HG02885 (cell line): Measurements from ENCODE around the gene LYSMD2.

Source experiments
- ATAC-seq: cut with Tn5 transposase; IDR thresholded peaks from one replicate; pipeline ENCODE4 v1.9.1; 2021; ENCODE audit warnings: mild to moderate bottlenecking; ENCODE audit not compliant: unreplicated experiment, poor library complexity

Gene LYSMD2

DNA sequence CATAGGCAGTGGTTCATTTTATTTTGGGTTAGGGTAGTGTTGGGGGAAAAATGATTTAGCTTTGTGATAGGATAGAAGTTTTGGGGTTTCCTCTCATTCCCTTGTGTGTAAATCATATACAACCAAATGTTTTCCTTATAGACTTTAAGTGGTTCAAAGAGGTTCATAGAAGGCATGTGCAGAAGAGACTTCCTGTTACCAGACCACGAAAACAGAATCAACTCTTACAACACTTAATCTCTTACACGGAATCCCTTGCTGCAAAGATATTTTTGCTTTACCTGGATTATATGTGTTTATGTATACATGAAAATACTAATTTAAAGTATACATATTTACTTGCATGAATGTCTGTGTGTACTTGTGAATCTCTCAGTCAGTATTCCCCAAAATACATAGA is 16.8 kb upstream of the LYSMD2 start:
- ATAC-seq, result no peak

DNA sequence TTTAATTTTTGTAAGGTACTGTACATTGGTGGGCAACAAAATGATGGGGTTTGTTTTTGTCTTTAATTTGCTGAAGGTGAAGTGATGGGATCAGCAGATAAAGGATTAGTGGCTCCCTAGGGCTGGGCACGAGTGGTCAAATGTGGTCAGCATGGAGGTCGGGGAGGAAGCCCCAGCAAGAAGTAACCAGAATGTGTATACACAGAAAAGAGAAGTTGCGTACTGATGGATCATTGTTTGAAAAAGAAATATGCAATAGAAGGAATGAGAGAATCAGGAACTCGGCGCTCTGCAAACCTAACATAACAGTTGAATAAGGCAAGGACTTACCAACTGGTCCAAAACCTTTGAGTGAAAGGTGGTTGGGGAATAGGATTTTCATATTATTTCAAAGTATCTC is 15.4 kb upstream of the LYSMD2 start:
- no peak for ATAC-seq

DNA sequence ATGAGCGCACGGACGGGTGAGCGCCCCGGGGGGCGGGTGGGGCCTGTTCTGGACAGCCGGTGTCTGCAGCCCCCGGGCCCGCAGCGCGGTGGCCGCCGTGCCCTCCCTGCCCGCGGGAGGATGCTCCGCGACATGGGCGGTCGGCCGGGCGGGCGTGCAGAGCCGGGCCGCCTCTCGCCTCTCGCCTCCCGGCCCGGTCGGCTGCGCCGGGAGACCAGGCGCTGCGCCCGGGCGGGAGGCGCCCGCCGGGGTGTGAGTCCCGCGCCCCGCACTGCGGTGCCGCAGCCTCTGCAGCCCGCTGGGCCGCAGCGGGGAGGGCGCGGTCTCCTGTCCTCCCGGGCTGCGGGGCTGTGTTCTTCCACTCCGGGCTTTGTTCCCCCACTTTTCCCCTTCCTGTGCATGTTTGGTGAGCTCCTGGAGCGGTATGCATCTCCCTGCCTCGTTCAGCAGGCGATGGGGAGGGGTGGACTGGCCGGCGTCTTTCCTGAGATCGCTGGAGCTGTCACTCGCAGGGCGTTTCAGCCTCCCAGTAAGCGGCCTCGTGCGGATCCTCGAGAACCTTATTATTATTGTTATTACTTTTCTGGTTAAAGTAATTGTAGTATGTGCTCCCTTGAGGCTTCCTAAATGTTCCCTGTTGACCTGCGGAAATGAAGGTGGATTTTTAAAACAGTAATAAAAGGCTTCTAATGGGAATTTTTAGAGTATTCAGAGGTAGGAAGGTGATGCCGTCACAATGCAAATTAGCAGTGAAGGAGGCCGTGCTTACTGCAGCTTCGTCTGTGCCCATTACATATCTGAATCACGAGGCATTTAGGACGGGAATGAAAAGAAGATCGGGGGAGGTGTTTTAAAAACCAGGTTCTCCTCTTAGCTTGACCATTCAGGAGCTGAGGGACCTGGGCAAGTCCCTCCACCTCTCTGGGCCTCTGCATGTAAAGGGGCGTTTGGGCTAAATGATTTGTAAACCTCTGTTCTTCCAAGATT is 14.5 kb upstream of the LYSMD2 start:
- peak; percentile 50 for ATAC-seq

DNA sequence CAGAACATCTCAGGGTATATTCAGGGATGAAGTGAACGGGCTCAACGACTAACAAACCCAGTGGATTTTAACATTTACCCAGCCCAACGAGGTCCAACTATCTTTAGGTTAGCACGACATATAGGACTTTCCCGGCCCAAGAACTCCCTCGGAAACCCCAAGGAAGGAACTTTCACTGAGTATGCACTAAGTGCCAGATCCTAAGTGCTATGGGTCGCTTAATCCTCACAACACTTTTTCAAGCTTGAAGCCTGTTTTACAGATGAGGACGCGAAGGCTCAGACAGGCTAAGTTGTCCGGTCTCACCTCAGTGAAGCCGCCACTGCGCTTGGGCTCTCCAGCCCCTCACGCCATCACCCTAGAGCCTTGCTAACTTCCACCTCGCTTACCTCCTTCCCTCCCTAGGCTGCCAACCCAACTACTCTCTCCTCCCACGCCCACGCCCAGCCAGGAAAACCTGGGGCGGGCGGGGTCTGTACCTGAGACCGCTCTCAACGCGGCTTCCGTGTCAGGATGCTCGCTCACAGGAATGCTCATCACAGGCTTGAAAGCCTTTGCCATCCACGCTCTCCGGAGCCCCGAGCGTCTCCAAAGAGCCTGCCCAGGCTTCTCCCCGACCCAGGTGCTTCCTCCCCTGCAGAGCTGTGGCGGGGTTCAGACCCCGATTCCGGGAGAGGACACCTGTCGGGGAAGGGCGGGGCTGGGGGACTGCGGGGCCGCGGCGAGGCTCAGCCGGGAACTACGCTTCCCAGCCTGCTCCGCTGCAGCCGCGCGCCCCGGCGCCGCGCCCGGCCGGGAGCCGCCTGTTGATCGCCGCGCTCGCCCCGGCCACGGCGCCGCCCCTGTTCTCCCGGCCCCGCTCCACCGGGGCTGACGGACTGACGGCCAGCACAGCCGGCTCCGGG is 13.6 kb upstream of the LYSMD2 start, which contains the start of gene TMOD2:
TMOD2 (plus strand) TSS at position 806 of the 905 bp plus-strand sequence. CDS start 14,845 bp downstream, outside the sequence.
- peak; percentile 82 for ATAC-seq

DNA sequence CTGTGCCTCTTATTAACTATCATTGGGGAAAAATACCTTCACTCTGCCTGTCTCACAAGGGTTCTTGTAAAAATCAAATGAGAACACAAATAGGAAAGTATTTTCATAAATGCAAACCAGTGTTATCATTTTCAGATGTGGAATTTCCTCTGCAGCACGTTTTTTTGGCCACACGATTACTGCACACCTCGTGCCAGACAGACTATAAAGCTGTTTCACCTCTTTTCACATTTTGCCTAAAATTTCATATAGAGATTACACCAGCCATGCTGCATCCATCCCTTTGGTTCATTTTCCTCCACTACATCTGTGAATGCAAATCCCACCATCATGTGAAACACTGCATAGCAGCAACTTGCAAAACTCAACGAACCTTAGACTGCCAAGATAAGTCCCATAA is 12.7 kb upstream of the LYSMD2 start:
- ATAC-seq, result no peak

DNA sequence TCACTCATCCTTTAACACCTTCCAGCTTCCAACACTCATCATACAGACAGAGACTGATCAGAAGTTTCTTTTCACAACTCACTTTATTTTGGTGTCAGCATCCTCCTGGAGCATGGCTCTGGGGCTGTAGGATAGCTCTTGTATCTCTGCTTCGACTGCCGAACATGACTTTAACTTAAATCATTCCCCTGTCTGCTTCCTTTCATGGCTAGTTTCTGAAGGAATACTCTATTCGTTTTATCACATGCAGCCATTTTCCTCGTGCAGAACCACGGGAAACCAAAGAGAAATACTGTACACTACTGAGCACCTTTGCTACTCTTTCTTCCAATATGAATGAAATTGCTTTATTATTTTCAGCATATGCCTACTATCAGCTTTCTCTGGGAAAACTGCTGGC is 11.9 kb upstream of the LYSMD2 start:
- ATAC-seq, result no peak

DNA sequence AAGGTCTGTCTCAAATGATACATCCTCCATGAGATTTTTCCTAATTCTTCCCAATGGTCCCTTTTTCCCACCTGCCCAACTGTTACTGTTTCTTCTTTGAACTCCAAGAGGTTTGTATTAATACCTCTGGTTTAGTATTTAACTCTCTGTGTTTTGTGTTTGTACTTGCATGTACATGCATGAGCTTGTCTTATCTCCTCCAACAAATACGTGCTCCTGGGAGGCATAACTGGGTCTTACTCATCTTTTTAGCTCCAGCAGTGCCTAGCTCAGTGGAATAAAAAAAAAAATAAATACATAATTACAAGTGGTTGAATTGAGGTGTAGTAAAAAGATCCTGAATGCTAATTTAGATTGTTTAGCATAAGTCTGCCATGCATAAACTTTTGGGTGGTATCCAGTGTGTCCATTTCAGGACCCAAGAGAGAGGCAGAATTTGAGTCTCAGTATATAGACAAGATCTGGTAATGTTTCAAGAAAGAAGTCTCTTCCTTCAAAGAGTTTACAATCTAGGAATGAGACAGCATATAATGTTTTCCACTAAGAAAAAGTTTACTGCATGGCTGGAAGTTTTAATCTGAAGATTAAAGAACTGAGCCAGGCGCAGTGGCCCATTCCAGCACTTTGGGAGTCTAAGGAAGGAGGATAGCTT is 1.7 kb upstream of the LYSMD2 start:
- ATAC-seq, result no peak

DNA sequence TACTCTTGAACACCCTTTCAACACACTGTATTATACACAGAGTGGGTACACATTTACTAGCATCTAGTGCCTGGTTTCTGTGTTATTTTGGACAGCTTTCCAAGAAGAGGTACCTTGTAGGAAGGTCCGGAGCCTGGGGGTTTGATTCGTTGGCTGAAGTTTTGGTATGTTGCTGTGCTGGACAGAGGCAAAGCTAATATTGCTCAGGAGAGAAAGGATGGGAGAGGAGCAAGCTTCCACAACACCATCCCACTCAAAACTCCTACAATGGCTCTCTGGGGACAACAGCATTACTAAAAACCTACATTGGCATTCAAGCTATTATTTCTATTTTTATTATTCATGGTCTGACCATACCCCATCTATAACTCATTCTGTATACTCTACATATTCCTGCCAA is 1.1 kb upstream of the LYSMD2 start:
- no peak for ATAC-seq

DNA sequence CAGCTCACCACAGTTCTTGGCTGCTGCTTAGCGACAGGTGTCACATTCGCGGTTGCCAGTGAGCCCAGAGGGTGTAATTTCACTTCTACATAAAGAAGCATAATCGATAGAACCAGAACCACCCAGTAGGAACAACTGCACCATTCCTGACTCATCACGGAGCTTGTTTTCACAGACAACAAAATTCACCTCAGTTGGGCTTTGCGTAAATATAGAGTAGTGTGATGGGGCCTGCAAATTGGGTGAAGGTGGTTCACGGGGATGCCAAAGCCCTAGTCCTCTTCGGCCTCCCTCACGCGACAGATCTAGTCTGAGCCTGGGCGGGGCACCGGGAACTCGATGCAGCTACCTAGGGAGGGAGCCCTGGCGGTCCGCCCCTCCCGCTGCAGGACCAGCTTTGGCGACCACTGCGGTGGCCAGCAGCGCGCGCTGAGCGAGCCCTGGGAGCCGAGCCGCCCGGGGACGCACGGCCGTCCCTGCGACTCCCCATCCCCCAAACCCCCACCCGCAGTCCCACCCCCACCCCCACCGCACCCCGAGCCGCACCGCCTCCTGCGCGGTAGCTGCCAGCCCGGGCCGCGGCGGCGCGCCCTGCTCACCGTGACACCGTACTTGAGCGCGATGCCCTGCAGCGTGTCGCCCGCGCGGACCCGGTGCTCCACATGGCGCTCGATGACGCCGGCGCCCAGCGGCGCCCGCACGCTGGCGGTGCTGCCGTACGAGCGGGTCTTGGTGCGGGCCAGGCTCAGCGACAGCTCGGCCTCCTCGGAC is 519 bp downstream of the LYSMD2 start:
- peak; percentile 37 for ATAC-seq

DNA sequence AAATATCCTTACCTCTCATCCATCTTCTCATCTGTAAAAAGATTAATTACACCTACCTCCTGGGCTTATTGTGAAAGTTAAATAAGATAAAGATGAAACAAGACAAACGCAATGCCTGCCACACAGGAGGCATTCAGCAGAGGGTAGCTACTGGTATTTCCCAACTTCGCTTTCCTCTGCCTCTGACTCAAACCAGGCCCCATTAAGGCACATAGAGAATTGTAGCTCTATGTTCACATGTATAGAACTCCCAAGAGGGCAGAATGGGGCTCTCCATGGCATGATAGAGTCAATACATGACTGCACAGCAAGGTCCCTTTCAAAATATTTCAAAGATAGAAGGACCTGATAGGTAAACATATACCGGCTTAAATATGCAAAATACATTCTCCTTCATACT is 1.4 kb downstream of the LYSMD2 start:
- peak; percentile 20 for ATAC-seq

DNA sequence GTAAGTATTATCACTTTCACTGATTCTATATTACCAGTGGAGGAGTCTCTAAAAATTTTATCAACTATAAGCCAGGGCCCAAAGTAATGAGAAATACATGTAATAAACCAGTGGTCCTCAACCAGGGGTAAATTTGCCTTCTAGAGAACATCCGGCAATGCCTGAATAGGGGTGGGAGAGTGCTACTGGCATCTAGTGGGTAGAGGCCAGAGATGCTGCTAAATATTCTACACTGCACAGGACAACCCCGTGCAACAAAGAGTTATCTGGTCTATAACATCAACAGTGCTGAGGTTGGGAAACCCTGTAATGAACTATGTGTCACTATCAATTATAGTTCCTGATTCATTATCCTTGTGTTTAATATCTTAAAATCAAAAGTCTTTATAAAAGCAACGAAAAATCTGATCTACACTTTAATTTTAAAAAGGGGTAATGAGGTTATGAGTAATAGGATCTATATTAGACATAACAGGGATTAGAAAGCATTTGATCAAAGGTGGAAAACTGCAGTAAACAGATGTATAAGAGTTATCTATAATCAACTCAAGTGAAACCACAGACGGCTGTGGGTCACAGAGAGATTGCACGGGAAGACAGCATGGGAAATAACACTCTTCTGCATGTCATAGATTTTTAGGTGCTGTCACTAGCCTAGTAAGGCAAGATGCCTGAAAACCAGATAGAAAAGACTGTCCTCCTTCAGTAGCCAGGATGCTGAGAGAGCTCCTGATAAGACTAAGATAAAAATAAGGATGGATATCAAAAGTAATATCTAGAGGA is 2.0 kb downstream of the LYSMD2 start:
- ATAC-seq, result peak; percentile 14

DNA sequence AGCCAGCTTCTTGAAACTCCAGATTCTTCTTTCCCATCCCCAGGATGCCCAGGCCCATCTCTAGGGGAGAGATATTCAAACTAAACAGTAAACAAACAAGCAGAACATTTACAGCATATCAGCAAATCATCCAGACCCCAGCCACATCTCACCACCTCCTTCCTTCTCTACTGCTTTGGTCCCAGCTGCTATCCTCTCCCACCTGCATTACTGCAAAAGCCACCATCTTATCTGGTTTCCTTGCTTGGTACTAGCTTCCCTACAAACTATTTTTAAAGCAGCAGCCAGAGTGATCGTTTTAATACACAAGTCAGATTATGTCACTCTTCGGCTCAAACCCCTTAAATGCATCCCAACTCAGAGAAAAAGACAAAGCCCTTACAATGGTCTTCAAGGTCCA is 4.8 kb downstream of the LYSMD2 start:
- ATAC-seq, result no peak

DNA sequence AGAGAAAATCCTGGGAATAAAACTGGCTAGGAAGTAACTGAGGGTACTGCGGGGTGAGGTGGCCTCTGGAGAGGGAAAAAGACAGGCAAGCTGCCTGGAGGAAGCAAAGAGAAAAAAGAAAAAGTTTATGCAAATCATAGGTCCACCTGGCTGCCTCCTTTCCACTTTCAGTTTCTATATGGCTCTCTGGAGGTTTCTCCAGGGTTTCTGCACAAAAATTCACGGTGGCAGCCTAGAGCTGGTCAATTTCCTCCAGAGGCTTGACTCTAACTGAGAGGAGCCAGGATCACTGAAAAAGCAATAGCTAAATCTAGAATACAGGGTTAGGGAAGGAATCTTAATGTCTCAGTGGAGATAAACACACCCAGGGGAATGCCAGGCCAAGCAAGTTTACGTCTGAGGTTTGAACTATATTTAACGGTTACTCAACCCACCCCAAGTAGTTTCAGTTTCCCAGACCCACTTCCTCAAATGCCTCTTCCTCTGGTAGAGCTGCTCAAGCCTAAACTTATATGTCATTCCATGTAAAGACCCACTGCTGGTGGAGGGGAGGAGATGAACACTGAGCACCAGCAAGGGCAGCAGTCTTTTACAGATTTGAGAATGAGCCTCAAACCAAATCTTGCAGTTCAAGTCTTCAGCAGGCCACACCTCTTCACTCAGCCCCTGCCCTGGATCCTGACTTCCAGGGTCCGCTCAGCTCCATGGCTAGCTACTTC is 5.7 kb downstream of the LYSMD2 start:
- ATAC-seq, result peak; percentile 68

DNA sequence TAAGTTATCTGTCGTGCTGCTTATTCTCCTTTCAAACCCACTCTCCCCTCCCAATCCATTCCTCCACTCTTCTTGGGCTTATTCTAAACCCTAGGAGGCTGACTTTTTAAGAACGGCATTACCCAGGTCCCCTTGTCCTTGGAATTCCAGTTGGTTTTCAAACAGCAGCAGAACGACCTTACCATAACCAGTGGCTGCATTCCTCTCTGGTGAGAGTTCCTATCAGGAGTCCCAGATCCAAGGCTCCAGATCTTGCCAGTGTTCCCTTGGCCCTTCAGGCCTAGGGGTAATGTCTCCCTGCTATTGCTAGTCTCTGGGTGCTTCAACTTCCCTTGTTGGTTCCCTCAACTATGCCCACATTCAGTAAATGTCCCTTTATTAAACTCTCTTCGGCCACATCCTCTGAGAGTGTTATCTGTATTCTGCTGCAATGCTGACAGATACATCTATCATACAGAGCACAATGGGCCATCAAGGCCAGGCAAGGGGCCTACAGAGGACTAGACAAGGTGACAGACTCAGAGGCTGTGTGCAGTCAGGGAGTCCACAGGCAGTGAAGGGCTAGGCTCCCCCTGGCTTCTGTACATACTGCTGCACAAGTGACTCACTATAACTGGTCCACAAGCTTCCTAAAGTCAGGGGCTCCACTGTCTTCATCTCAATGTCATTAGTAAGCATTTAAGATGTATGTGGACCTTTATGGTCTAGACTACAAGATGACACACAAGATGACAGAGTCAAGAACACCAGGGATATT is 10.1 kb downstream of the LYSMD2 start:
- no peak for ATAC-seq

DNA sequence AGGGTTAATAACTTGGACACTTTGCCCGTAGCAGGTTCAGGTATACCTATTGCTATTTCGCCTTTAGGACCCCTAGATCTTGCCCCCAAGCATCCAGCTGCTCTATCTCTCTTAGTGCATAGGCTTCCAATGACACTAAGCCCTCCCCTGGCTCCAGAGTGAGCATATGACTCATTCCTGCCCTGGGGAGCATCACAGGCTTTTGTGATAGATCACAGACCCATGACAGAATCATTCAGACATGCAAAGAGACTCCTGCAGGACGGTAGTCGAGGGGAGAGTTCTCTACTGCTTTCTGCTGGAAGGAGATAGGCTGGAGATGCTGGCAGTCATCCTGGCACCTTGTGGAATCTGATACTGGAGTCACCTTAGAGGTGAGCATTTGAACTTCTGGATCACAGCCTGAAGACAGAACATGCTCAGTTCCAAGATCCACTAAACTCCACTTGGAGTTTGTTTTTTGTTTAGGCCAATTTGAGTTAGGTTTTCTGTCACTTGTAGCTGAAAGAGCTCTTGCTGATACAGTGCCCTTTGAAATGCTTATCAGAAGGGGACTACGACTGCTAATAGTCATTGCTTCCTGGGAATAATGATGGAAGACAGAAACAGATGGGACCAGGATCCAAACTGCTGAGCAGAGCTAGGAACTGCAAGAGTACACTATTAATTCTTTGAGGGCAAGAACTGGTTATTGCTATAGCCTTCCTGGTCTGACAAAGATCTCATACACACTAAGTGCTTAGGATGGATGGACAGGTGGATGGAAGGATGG is 11.0 kb downstream of the LYSMD2 start:
- ATAC-seq, result peak; percentile 88

DNA sequence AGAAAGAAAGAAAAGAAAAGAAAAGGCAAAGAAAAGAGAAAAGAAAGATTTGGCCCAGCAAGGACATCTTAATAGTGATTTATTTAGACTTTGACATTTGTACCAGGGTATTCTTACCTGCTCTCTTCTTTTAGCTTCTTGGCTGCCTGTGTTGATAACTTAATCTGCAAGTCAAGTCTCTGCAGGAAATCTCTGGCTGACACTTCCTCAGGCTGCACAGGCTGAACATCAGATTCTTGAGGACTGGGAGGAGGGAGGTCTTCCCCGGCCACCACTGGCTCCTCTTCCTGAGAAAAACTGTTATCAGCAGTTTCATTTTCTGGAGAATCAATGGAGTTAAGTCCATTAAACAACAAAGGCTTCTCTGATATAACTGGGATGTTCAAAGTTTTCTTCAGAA is 12.8 kb downstream of the LYSMD2 start:
- no peak for ATAC-seq

DNA sequence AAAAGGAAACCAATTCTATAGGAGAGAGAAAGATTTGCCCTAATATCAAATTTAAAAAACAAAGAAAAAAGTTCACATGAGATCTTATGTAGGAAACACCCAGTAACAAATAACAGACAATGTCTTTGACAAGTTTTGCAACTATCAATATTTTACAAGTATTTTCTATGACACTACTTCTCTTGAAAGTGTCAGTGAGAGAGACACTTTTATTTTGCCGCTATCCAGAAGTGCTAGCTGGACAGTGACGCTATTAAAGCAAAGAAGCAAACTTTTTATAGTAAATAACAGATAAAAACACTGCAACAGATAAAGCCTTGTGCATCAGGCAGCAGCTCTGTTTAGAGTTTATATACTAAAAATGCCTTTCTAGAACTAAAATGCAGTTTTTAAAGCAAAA is 13.3 kb downstream of the LYSMD2 start:
- no peak for ATAC-seq
